ENCODE data around the gene TSPAN5.

The TSPAN5 gene

DNA sequence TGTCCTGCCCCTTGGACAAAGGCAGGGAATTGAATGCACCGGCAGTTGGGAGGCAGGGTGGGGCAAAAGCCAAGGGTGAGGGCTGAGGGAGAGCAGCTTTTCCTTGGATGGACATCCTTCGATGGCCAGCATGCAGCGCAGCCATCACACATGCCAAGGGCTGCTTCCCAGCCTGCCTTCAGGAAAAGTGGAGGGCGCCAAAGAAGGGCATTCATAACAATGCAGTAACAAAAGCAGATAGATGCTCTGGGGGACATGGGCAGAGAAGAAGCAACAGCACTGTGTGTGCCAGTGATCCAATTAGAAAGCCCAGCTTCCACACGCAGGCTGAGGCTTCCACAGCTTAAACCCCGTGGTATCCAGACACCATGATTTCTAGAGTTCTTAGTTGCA, 71.5 kb downstream of the TSPAN5 start:
- no peak for DNase-seq (ENCODE audit: low read depth, low spot score)

DNA sequence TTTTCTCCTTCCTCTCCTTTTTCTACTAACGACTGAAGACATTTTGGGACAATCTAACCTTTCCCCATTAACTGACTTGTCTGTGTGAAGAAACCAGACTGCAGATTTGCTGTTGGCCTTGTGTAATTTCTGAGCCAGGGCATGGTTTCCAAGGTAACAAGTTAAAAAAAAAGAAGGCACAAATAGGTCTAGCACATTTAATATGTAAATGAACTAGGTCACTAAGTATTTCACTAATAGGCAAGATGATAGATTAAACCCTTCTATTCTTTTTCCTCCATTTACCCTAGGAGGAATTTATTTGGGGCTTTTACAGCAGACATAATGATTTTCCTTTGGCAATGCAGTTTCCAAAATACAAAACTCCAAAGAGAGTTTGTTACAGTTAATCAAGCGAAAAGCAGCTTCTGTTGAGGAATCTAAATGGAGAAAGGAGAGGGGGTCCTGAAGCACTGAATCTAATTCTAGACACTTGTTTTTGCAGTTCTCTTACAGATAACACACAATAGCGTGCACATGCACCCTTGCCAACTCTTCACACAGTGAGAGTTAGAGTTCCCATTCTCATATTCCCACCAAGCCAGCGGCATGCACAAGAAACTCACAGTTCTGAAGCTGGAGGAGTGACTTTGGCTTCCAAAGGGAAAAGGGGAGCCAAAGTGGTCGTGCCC, 72.0 kb downstream of the TSPAN5 start:
- no peak for DNase-seq (ENCODE audit: low read depth, low spot score)

DNA sequence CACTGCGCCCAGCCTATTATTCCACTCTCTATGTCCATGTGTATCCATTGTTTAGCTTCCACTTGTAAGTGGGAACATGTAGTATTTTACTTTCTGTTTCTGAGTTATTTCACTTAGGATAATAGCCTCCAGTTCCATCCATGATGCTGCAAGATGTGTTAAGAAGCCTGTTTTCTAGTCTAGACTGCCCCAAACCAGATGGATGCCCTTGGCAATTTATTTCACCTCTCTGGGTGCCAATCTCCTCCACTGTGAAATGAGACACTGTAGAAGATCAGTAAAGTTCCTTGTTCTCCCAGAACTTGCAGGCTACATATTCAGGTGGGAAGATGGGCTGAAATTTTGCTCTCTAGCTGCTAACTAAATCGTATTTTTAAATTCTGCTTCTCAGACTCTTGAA, 72.8 kb downstream of the TSPAN5 start:
- DNase-seq (ENCODE audit: low read depth, low spot score): no peak

DNA sequence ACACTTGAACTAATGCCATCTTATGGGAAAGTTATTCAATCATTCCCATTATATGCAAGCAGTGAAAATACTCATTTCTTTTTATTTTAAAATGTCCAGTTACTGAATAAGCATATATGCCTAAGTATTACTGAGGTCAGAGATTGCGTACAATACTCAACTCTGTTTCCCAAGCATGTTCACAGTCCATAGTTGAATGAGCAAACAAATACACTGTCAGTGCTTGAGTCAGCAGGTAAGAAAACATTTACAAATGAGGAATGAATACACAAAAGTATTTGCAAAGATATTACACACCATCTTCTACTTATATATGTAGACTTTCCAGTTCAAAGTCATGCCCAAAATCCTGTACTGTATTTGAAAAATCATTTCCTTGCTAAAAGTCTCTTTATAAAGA, 74.1 kb downstream of the TSPAN5 start:
- no peak for DNase-seq (ENCODE audit: low read depth, low spot score)

DNA sequence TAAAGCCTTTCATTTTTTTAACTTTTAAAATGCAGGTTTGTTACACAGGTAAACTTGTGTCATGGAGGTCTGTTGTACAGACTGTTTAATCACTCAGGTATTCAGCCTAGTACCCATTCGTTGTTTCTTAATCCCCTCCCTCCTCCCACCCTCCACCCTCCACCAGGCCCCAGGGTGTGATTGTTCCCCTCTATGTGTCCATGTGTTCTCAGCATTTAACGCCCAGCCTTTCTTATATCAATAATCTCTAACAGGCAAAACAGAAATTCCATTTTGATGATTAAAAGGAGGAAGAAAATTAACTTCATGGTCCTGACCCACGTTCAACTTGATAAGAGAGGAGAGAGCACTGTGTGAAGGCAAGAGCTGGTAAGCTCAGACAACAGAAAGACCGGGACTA, 75.1 kb downstream of the TSPAN5 start:
- no peak for DNase-seq (ENCODE audit: low read depth, low spot score)

DNA sequence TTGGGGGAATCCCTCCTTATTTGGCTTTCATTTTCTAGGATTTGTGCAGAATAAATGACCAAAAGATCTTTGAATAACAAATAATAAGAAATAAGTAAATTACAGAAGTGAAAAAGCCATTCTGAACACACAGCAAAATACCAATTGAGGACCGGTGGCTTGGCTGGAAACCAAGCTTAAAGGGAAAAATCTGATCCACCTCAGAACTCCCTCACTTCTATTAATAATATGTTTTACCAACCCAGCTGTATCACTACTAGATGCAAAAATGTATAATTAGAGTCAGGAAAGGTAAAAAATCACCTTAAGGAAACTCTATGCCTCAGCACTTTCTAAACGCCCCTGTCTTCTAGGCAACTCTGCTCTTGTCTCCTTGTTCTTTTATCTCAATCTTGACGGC, 77.3 kb downstream of the TSPAN5 start:
- no peak for DNase-seq (ENCODE audit: low read depth, low spot score)

DNA sequence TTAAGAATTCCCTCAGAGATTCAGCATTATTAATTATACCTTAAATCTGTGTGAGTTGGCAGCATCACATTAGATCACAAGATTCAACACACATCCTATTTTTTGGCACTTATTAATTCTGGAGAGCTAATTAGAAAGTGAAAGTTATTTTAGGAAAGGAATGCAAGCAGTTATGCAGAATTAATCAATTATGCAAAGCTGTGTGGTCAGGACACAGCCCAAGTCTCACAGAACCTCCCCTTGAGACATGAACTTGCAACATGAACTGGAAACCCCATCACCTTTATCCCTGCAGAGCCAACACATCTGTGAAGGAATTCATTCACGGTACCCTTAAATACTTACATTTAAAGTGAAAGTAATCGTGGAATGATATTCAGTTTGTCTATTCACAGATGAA, 80.5 kb downstream of the TSPAN5 start:
- no peak for DNase-seq (ENCODE audit: low read depth, low spot score)

DNA sequence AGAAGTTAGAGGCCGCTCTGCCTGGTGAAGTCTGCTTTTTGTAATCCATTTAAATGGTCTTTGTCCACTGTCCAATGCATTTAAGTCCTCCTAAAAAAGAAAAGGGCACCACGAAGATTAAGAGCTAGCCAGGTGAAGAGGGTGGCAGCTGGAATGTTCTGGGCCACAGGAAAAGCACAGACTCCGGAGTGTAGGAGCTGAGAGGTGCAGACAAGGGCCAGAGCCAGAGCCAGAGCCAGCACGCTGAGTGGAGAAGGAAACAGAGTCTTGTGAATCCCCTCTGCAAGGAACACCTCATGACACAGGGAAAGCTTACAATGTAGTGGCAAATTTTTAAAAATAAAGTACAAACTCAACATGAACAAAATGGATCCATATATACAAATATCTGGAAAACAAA, 83.6 kb downstream of the TSPAN5 start:
- DNase-seq (ENCODE audit: low read depth, low spot score): no peak

DNA sequence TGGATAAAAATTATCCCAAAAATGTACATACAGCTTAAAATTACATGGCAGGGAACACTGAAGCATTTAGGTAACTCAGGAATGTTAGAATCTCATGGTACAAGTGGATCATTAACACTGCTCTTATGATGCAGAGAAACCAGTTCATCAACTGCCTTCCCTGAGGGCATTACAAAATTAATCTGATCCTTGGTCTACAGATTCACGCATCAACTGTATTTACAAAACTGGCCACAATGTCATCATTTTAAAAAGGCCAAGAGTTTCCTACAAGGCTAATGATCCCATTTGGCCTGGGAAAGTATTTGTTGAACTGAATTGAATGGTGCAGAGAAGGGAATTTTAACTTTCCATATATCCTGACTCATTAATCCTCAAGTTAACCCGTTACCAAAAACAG, 84.6 kb downstream of the TSPAN5 start:
- no peak for DNase-seq (ENCODE audit: low read depth, low spot score)

DNA sequence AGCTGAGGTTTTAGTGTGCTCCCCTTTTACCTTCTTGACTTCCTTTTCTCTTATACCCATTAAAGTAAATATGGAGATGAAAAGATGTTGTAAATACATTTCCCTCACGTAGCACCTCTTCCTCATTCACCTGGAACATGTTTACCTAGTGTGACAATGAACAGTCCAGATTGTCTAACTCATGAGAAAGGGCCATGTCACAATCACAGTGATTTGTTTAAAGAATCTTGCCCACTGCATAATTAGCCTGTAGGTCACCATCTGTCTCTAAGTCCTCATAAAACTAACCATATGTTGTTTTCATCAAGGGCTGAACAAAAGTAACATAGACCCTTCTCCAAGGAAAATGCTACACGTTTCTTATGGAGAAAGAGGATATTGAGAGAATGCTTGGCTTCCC, 85.7 kb downstream of the TSPAN5 start:
- no peak for DNase-seq (ENCODE audit: low read depth, low spot score)

DNA sequence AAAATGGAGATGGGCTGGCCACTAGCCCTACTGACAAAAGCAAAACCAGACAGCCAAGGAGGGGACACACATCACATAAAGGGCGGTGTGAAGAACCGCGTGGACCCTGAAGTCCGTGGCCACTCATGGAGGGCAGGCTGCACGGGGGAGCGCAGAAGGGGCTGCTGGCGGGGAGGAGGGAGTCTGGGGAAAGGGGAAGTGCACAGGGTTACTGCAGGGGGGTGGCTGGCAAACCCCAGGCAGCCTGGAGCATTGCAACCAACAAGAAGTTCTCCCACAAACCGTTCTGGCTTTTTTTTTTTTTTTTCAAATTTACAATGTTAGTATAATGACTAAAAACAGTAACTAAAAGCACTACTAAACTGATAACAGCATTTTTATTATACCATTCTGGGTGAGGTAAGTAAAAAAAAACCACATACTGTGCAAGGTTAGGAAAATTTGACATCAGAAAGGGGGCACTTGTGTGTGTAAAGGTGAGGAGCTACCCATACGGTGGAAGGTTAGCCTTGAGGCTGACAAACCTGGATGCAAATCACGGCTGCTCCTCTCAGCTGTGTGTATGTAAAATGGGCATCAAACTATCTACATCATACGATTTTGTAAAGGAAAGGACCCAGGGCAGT, 87.1 kb downstream of the TSPAN5 start:
- DNase-seq (ENCODE audit: low read depth, low spot score): no peak

DNA sequence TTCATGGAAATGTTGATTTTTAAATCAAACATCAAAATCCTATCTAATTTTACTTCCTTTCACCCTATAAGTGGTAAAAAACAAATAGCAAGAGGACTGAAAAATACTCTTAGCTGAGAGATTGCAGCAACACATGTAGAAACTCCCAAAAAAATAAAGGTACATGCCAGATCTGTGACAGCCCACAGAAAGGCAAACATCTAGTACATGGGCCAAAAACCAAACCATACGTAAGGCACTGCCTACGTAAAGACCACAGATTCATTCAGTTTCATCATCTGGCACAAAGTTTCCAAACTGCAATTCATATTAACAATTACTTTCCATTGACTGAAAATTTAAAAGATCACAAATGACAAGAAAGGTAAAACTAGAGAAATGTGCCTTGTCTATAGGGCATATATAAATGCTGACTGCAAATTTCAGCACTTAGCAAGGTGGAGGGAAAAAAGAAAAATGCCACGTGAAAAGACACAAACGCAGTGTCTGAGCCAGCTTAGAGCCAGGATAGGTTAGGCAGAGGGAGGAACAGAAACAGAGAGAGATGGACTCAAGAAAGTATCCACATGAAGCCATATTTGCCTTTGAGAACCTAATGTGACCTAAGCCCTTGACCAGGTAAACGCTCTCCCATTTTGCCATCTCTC, 88.1 kb downstream of the TSPAN5 start:
- DNase-seq (ENCODE audit: low read depth, low spot score): no peak

DNA sequence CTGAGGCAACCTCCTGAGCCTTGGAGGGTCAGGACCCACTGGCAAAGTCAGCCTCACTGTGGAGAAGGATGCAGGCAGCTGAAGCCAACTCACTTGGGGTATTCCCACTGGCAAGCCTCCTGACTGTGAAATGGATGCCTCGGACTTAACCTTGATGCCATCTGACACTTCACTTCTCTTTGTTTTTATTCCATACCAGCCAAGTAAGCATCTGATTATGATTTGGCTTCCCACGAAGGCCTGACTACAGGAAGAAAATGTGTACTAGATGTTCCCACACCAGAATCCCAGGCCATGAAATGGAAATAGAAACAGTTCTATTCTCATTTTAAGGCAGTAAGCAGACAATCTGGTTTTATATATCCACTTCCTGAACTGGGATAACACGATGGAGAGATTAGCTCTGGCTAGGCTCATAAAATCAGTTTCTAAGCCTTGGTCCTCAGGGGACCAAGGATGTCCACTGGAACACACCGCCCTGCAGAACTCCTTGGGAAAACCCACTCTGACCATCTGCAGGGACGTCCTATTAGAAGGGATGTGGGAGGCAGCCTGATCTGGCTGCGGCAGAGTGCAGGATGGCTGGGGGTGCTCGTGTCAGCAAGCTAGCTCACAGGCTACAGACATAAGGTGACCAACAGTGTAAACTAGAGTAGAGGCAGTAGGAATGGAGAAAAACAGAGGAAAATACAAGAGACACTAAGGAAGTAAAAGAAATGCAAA, 89.3 kb downstream of the TSPAN5 start:
- DNase-seq (ENCODE audit: low read depth, low spot score): no peak

DNA sequence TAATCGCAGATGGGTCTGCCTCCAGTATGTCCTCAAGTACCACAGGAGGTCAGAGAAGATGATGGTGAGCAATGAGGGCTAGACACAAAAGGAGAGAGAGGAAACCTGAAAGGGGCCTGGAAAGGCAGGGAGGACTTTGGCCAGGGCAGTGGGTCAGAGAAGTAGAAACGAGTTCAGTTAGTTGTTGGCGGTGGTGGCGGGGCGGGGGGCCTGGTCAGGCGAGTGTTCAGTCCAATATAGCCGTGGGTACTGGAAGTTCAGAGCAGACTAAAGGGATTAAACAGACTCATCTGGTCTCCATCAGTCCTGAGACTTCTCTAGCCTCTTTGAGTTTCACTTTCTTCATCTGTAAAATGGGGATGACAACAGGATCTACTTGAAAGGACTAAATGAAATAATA, 90.8 kb downstream of the TSPAN5 start:
- DNase-seq (ENCODE audit: low read depth, low spot score): no peak

DNA sequence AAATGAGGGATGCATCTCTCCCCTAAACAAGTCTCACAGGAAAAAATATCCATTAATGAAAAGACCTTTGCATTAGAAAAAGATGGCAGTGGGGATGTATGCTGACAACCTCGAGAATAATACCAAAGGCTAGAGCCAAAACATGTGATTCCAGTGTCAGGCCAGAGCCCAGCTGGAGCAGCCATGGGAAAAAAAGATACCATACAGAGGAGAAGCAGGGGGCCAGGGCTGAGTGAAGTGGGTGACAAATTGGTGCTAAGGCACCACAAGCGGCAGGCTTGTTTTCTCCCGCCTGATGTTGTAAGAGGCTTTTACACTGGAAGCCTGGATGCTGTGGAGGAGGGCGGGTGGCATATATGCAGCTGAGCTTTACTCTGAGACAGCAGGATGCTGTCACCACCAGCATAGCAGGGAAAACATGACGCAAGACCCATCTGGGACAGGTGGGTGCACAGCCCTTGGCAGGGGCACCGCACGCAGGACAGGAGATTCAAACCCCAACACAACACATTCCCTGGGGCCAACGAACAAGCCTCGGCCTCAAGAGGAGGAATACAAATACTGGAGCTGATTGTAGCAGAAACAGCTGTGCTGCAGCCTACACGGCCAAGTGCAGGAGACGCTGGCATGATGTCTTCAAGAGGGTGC, 91.9 kb downstream of the TSPAN5 start:
- no peak for DNase-seq (ENCODE audit: low read depth, low spot score)

DNA sequence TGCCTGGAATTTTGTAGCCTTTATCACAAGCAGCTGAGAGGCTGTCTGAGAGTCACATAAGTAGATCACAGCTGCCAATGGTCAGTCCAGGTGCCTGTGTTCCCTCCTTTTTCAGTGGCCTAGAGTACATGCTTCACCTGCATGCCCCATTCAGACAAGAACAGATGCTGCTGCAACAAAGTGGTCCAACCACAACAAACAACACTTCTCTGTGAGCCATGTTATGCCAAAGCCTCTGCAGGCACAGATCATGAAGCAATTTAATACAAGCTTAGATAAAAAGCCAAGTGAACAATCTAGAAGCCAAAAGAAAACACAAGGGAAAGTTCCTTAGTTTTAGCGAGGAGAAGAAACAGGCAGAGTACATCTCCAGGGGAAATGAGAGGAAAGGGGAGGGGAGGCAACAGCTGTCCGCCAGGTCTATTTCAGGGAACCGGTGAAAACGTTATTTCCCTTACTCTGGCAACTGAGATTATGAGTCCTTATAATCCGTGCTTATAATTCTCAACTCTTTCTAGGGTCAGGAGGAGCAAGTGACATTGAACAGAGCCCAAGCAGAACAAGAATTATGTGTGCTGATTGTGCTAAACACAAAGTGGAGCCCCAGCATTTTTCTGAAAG, 92.6 kb downstream of the TSPAN5 start:
- no peak for DNase-seq (ENCODE audit: low read depth, low spot score)

DNA sequence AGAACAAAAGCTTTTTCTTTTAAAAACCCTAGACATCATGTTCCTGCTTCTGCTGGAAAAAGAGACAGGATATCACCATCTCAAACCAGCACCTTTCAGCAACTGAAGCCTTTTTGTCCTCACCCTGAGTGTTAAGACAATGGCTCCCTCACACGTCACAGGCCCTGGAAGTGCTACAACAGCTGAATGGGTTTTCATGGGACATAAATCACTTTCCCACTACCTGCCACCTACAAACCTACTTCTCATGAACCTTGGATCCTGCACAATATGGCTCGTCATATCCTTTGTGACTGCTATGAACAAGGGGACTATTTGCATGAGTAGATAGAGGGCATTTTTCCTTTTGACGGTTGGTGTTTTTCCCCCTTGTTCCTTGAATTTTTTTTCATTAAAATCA, 93.6 kb downstream of the TSPAN5 start:
- DNase-seq (ENCODE audit: low read depth, low spot score): no peak

DNA sequence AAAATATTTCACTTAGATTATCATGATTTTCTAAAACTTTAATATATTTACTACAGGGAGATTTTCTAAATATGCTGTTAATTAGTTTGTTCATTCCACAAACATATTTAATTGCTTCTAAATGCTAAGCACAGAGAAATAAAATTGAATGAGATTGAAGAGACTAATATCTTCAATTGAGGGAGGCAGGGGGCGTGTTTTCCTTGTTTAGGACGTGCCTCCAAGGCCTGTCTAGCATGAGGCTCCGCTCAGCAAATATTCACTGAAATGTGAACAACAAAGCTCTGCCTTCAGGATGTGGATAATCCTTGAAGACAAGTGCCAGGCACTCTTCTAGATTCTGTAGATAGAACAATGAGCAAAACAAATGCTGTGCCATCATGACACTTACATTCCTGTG, 98.1 kb downstream of the TSPAN5 start:
- no peak for DNase-seq (ENCODE audit: low read depth, low spot score)

DNA sequence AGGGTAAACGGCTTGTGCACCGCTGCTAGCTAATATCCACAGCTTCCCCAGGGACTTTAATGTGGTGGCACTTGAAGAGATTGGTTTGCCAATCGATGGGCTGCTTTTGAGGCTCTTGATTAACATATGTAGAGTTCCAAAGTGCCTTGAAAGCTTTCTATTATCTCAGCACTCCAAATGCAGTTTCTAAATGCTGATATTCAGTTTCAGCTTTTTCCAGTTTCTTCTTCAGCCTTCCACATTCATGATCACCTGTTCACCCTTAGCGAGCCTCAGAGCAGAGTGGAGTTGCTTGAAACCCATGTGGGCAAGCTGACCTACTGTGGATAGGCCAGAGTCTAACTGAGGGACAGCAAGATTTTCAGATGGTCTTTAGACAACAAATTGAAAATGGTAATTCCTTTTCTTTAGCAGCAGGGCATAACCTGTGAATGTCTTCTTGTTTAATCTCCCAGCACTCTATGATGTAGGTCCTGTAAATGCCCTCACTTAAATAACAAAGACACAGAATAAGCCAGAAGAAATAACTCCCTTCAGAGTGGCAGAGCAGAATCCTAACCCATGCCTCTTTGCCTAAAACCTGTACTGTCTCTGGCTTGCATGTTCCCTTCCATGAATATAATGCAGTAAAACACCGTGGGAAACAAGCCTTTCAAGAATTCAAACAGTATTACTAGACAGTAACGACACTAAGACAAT, 99.8 kb downstream of the TSPAN5 start:
- no peak for DNase-seq (ENCODE audit: low read depth, low spot score)

DNA sequence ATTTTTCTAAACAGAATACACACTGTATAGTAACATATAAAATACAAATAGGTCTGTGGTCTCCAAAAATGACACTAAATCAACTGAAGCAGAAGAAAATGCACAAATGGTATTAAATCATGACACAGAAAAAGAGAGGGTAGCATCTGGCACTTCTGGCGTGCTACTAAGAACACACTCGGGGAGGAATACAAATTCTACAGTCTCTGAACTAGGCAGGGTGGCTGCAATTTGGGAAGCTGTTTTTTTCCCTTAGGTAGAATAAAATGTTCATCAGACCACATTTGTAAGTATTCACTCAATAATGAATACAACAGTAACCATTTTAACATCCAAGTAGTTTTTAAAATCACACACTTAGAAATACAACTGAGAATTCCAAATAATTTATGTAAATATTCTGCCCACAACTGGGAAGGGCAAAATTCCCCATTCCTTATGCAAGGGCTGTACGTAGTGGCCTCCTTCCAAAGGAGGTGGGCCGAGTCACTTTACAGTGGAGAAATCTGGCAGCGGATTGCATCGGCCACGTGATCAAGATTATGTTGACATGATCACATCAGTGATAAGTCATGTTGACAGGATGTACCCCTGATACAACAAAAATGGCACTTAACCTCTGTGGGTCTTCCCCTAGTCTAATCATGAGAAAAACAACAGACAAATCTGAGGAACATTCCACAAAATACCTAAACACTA, 101.1 kb downstream of the TSPAN5 start:
- no peak for DNase-seq (ENCODE audit: low read depth, low spot score)

DNA sequence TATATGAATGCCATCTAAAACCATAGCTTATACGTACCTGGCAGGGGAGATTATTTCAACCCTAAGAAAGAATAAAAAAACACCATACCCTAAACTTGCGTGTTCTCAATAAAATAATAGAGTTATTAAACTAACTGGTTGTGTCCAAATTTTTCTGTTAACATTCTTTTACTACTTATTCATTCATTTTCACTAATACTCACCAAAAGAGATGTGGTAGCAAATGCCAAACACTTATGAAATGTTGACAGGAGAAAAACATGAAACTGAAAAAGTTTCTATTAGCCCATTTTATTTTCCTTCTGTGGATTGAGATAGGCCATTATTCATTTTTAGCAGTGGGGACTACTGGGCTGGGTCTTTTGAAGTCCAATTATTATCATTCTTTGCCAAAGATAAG, 102.0 kb downstream of the TSPAN5 start:
- DNase-seq (ENCODE audit: low read depth, low spot score): no peak
